Esophagus mucosa (tissue), 1 donor: ENCODE measurements around the gene HOXC4. TPM values are rescaled to one million over a fixed set of nuclear protein-coding genes. Genes with fewer than 3 reads are reported as not detected.

Experiments
- ATAC-seq: fragments of 200-7000 bp; cut with Tn5 transposase; one replicate; pipeline ENCODE4 v1.9.1; 2020
- total RNA-seq: library from RNA; stranded (reverse); gene quantifications from one replicate; pipeline ENCODE4 v1.2.4, GENCODE V29; 2023
- donor health status: DM: yes; HTN: yes; CAD: no.

The HOXC4 gene
- 5.1 TPM for total RNA-seq

DNA sequence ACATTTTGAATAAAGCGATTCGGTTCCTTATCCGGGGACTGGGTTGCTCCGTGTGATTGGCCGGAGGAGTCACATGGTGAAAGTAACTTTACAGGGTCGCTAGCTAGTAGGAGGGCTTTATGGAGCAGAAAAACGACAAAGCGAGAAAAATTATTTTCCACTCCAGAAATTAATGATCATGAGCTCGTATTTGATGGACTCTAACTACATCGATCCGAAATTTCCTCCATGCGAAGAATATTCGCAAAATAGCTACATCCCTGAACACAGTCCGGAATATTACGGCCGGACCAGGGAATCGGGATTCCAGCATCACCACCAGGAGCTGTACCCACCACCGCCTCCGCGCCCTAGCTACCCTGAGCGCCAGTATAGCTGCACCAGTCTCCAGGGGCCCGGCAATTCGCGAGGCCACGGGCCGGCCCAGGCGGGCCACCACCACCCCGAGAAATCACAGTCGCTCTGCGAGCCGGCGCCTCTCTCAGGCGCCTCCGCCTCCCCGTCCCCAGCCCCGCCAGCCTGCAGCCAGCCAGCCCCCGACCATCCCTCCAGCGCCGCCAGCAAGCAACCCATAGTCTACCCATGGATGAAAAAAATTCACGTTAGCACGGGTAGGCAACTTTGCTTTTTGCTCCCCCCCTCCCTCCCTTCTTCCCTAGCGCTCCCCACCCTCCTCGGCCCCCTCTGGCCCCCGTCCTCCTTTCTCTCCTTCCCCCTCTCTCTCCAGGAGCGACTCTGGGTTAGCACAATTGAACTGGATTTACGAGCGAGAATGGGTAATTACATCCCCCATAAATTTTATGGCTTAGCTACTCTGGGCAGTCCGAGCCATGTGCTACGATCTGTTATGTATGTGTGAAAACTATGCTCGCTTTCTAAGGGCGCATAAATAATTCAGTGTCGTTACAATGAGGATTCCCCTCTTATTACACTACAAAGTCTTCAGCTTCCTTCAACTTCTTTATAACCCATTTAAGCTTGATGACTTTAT, at the start of gene HOXC4:
HOXC4 (plus strand) TSS at position 85 of the 991 bp plus-strand sequence; CDS start at position 173, 88 bp downstream.
- ATAC-seq: peak; percentile 41

DNA sequence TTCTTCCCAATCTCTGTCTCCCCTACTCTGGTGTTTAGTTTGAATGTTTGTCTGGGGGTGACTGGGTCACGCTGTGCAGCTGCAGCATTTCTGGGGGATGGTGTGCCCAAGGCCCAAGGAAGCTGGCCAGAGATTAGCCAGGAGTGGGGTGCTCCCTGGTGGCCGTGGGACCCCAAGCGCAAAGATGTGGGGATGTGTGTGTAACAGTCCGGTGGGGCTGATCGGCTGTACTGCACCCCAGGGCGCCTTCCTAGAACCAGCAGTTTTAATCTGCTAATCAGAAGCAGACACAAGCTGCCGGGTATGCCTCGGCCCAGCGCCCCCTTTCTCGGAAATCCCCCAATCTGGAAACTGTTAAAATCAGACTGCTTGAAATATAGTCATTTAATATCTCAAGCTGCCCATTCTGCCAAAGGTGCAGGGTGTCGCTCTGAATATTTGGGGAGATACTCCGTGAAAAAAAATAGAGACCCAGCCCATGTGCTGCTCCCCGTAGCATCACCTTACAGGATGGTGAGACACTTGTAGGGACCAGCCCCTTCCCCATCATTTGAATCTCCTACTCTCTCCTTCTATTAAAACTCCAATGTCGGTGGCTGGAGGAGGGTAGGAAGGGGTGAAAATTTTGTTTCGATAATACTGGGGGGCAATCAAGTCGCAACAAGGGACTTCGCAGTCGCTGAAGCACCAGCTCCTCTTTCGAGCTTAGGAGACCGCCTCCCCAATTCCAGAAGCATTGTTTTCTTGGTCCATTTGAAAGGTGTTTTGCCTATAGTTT, 49.4 kb upstream of the HOXC4 start:
- no peak for ATAC-seq

DNA sequence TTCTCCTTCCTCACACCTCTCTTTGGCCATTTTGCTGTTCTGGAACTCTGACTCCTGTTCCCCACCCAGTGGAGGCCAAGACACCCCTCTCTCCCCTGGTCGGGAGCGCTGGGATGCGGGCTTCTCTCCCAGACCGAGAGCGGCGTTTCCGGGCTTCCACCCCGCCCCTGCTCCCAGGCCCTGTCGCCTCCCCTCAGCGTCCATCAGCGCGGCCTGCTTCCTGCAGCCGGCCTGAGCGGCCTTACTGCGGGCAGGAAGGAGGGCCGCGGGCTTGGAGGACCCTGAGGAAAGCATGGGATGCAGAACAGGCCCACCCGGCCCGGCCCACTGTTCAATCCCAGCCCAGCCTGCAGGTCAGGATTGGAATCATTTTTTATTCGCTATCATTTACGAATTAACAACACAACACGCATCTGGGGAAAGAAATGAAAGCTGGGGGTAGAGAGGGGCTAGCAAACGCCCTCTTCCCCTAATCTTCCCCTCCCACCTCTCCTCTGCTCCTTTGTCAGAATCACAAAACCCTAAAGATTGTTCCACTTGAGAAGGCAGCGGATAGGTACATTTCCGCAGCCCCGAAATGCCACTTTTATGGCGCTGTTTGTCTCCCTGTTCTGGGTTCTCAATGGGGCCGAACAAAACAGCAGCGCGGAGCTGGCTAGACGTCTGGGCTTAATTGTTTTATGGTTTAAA, 48.6 kb upstream of the HOXC4 start:
- ATAC-seq: no peak

DNA sequence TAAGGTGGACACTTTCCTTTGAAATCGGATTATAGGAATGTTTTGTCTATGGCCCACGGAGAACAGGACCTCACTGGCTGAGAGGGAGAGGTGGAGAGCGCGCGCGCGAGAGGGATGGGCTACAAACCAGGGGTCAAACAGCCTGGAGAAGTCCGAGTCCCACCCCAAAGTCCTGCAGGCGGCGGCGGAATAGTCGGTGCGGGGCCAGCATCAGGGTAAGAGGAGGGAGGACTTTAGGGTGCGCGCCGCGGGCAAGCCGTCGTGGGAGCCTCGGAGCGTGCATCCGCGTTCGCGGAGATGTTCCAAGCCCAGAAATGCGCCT, 48.1 kb upstream of the HOXC4 start:
- no peak for ATAC-seq

DNA sequence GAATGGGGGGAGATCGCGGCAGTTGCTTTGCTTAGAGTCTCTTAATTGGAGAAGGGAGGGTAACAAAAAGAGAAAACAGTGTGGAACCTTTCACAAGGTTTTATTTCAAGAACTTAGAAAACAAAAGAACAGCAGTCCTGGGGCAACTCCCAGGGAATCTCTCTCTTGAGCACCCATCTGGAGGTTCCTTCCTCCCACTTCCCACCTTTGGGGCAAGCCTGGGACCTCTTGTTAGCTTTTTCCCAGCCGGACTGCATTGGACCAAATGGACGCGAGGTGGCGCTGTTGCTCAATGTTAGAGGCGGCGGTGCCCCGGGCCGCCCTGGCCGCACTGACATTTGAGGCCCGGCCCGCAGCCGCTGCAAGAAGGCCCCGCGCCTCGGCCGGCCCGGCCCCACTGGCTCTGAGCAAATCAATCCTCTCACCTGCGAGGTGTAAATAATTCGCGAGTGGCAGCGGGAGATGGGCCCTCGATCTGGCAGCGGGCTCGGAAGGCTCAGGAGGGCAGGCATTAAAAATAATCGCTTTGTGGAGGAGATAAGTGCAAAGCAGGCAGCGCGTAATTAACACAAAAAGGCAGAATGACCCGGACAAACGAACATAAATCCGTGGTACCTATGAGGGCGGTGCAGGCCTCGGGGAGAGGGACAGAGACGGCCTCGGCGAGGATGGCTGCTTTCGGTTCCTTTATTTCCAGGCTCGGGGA, 47.6 kb upstream of the HOXC4 start:
- ATAC-seq: peak; percentile 75

DNA sequence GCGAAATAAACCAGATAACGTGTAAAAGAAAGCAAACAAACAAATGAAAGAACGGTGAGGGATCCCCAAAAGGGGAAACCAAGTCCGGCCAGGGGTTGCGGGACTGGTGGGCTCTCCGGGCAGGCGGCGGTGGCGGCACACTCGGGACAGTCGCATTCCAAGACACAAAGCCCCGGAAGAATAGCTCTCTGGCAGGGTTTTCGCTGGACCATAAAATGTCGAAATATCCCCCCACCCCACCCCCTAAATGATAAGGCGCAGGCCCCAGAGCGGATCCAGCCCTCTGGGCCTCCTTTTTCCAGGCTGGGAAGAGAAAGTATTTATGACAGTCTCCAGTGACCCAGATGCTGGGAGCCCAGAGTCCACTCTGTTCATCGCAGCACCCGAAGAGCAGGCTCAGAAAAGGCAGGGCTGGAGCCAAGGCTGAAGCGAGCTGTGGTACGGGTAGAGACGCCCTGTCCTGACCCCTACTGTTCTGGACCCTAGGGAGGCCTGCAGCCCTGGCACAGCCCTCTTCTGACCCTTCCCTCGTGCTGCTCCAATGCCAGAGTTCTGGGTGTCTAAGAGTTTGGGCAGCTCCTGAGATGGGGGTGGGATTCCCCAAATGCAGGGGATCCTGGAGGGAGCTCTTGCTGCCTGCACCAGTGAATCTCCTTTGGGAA, 46.9 kb upstream of the HOXC4 start:
- ATAC-seq: no peak

DNA sequence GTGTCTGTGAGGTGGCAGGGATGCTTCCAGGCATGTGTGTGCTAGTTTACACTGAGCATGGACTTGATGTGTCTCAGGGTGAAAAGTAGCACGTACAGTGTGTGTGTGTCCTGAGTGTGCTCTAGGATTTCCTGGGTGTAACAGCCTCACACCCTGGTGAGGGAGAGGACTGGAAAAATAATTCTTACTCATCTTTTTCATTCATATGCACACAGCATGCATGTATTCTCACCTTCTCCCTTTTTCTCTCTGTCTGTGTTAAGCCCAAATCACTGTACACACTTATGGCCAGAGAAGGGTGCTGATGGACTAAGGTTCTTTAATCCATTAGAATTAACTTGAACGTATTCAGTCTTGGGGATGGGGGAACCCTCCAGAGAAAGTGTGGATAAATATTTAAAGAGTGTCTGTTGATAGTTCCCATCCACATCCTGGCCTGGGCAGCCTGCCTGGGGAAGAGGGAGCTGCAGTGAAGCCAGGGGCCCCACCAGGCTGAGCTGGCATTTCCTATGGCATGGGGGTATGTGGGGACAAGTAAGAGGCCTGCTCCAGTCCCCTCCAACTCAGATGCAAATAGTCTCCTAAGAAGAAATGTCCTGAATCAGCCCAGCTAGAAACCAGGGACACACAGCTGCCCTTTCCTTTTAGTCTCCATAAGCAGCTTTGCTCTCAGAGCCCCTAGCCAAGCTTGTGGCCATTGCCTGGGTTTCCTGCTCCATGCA, 45.9 kb upstream of the HOXC4 start:
- no peak for ATAC-seq

DNA sequence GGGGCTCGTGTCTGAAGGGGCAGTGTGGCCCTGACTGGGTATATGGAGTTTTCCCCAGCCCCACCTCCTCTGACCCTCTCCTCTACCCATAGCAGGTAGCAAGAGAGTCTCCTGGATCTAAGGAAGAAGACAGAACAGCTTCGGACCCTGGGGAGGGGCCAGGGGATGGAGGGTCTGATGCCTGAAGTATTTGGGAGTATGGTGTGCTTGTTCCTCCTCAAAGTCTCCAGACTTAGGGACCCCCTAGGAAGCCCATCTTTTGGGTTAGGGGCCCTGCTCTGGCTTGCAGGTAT, 45.4 kb upstream of the HOXC4 start:
- ATAC-seq: no peak

DNA sequence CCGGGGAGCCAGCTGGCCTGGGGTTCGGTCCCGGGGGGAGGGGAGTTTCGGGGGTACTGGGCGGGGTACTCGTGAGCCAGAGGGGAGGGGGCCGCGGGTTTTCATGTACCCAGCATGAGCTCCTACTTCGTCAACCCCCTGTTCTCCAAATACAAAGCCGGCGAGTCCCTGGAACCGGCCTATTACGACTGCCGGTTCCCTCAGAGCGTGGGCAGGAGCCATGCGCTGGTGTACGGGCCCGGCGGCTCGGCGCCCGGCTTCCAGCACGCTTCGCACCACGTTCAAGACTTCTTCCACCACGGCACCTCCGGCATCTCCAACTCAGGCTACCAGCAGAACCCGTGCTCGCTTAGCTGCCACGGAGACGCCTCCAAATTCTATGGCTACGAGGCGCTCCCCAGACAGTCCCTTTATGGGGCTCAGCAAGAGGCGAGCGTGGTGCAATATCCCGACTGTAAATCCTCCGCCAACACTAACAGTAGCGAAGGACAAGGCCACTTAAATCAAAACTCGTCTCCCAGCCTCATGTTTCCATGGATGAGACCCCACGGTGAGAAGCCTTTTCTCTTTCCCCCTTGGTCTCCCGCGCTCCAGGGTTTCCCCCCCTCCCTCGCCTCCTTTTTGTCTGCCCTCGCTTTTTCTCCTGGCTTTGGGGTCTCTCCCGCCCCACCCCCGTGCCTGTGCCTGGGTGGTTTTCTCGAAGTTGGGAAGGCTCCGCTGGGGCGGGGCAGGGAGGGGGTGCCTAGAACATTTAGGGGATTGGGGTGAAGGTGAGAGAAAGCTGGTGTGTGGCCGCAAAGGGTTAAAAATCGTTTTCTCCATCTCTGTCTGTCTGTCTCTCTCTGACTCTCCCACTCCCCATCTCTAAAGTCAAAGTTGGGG, 44.2 kb upstream of the HOXC4 start:
- peak; percentile 30 for ATAC-seq

DNA sequence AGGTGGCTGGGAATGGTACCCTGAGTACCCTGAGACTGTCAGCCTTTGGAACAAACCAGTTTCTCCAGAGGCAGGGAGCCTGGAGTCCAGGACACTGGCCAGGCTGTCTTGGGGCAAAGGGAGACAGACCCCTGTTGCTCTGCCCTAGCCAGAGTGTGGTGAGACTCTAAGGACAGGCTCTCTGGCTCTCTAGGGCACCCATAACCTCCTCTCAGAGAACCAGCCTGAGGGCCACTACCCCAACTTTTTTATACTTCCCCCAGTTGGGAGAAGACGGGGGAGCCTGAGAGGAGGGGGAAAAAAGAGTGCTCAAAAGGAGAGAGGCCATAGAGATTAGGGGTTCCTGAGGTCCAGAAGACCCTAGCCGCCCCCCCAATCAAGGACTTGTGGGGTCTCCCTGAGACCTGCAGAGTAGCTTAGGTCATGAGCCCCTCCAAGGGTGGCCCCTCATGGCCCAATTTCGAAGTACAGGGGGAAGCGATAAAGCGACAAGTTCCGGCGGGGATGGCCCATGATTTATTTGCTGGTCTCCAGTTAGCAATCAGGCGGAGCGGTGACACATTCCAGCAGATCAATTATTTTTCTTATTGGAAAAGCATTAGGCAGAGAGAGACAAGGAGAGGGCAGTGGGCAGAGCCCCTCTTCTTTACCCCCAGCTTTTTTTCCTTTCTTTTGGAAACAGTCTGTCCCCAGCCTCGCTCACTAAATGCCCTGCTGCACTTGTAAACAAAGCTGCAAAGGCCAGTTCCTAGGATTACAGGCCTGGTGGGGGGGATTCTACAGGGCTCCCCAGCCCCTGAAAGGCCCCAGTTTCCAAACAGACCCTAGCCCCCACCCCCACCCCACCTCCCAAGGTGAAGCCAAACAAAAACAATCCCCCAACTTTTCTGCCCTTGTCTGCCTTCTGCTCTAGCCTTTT, 43.3 kb upstream of the HOXC4 start:
- no peak for ATAC-seq

DNA sequence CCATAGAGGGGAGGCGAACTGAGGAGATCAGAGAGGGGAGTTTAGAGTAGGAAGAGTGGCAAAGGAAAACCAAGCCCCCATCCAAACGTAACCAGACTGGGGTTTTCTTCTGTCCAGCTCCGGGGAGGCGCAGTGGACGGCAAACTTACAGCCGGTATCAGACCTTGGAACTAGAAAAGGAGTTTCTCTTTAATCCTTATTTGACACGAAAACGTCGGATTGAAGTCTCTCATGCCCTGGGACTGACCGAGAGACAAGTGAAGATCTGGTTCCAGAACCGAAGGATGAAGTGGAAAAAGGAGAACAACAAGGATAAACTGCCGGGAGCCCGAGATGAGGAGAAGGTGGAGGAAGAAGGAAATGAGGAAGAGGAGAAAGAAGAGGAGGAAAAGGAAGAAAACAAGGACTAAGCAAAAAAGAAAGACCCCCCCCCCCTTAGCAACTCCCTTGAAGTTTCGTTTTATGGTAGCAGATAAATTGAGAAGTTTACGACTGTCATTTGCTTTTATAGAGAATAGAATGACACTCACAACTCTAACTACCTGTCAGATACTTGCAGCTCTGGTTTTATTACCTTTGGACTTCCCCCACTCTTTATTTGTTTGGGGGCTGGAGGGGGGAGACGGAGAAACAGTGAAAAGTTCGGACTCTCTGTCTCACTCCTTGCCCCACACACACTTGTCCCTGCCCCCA, 42.5 kb upstream of the HOXC4 start:
- ATAC-seq: no peak

DNA sequence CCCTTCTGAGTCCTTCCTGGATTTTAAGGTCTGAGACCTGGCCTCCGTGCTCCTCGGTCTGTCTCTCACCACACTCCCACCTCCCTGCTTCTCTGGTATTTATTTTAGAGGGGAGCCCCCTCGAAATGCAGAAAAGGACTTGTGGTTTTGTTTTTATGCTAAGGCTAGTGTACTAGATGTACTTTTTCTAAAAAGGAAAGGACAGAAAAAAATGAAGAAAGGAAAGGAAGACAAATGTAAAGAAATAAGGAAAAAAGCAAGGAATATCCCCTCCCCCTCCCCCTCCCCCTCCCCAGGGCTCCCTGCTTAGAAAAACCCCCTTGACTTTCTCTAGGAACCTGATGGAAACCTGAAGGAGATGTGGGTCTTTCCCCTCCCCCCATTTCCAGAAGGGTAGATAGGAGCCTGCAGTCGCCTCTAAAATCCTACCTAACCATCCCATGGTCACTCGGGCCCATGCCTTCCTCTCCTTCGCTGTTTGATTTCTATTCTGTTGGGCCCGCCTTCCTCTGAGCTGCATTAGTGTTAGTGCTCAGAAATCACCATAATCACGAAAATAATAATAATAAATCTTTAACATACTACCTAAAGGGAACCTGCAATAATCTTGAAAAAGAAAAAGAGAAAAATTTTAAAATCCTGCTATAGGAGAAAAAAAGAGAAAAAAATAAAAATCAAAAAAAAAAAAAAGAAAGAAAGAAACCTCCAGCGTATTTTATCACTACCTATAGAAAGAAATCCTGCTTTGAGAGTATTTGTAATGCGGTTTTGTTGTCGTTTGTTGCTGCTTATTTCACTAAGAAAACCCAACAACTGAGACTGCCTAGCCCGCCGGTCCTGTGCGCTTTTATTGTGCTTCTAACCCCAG, 41.7 kb upstream of the HOXC4 start:
- no peak for ATAC-seq

DNA sequence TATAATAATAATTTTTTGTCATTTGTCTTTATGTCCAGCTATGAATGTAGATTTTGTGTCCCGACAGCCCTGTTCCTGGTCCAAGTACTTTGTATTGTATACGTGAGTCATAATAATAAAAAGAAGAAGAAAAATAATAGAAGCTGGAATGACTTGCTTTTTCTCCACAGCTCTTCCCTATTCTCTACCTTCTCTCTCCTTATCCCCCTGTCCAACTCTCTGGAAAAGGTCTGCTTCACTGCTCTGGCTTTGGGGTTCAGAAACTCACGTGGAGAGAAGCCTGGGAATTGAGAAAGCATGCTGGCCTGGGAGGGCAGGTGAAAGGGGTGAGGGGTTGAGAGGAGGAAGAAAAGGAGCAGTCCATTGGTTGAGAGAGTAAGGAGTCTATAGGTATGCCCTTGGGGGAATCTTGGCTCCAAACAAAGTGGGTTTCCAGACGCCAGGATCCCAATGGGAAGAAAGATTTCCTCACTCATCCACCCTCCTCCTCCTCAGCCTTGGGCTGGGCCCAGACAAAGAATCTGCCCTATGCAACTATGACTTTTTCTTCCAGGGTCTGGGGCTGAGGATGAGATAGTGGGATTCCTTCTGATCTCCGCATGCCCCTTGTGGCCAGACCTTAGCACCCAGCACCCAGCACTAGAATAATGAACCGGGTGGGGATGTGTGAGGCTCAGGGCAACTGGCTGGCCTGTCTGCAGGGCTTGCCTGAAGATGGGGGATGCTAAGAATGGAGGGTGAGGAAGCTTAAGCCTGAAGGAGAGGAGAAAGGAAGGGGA, 40.8 kb upstream of the HOXC4 start:
- no peak for ATAC-seq

DNA sequence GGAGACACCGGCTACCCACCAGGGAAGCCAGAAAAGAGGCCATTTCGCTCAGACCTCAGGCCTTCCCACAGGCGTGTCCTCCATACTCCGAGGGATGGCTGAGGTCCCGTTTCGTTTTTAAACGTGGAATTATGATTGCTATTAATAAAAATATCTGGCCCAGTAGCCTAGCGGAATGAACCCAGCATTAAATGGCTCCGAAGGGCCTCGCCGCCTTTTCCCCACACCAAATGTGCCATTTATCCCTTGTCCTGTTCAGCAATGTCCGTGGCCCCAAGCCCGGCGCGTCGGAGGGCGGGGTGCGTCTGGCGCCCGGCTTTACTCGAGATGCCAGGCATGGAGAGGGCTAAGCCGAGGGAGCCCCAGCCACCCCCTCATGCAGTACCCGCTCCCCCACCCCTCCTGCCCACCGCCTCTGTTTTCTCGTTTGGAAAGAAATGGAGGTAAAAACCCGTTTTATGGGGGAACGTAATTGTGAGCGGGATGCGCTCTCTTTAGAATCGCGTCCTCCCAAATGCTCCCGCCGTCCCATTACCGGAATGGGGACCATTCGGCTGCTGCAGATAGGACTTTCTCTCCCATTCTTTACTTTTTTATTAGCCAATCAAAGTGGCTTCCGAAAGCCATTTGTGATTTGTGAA, 39.1 kb upstream of the HOXC4 start:
- no peak for ATAC-seq

DNA sequence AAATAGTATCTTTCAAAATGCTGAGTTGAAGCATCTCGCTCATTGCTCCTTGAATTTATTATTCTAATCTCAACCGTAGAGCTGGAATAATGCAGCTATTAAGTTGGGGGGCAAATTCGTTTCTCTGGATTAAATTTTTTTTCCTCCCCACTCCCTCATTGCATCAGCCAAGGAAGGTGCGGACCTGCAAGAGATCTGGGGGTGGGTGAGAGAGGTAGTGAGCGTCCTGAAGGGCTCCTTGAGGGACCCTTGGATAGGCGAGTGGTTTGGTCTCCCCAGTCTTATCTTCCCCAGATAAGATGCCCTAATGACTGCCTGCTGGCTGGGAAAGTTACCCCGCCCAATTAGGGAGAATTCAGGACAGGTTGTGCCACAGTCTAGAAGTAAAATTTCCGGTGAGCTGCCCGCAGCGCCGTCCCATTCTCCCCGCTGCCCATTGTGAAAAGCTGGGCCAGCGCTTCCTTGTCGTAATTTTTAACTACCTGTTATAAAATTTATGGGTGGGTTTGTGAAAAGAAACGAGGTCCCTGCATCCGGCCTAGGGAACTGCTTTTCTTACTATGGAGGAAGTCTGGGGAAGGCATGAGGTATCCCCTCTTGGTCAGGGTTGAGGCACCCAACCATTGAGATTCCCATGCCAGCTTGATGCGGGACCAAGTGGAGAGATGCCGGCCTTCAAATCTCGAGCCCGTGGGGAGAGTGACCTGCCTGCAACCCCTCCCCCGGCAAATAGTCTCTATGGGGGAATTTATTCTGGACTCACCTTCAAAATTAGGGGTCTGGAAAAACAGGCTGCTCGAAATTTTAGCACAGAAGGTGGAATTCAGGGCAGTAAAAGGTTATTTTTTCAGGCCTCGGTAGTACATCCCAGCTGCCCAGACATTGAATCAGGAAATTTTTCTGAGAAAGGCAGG, 38.4 kb upstream of the HOXC4 start:
- ATAC-seq: no peak
